Esophagus (tissue), 2 donors: ENCODE results near the gene C14orf119. TPM values are rescaled to one million over a fixed set of nuclear protein-coding genes. Genes with fewer than 3 reads are reported as not detected.
A peak's percentile ranks its signal among the peaks of the same experiment; 100 is the strongest.

ENCODE experiments used
- H3K27ac ChIP-seq, 2 donors: one replicate each; pipeline ENCODE4 v1.5.1; 2013; ENCODE audit warnings: low read depth in 2 of 2, mild to moderate bottlenecking in 2 of 2, inconsistent platforms in 1 of 2, low read length in 1 of 2, moderate library complexity in 1 of 2
- H3K27me3 ChIP-seq, 2 donors: one replicate each; pipeline ENCODE4 v1.6.1; 2013; ENCODE audit warnings: low read length in 2 of 2, control low read depth in 1 of 2, mild to moderate bottlenecking in 1 of 2; ENCODE audit not compliant: insufficient read depth in 2 of 2, control insufficient read depth in 1 of 2
- H3K36me3 ChIP-seq, 2 donors: one replicate each; pipeline ENCODE4 v1.6.1; 2013; ENCODE audit warnings: low read length in 1 of 2; ENCODE audit not compliant: control insufficient read depth in 2 of 2, insufficient read depth in 2 of 2
- H3K4me1 ChIP-seq, 2 donors: one replicate each; pipeline ENCODE4 v1.6.1; 2013; ENCODE audit warnings: low read length in 1 of 2; ENCODE audit not compliant: control insufficient read depth in 2 of 2, insufficient read depth in 2 of 2
- H3K4me3 ChIP-seq, 2 donors: one replicate each; pipeline ENCODE4 v1.5.1; 2013; ENCODE audit warnings: low read length in 2 of 2, mild to moderate bottlenecking in 2 of 2, low read depth in 1 of 2, moderate library complexity in 1 of 2
- H3K9me3 ChIP-seq, 2 donors: one replicate each; pipeline ENCODE4 v1.6.1; 2013; ENCODE audit warnings: mild to moderate bottlenecking in 2 of 2, low read depth in 1 of 2, low read length in 1 of 2, moderate library complexity in 1 of 2; ENCODE audit not compliant: control insufficient read depth in 2 of 2, insufficient read depth in 1 of 2
- WGBS, 2 donors: extraction: QIAGEN DNeasy Blood & Tissue Kit; methylation state at CpG; one replicate each; pipeline ENCODE4 v1.1.7; 2013; 5-methylcytosine and 5-hydroxymethylcytosine counted together
- polyA plus RNA-seq, 2 donors: library from polyadenylated mRNA; stranded (reverse); fragments of 200-250 nt; gene quantifications; one replicate each; pipeline ENCODE4 v1.2.3, GENCODE V29; 2013
- donor health status: healthy with polysubstance abuse.
- donor health status: Bipolar disorder and iron deficiency.

C14orf119 gene
- polyA plus RNA-seq, 2 donors = 14.9 to 38.4 TPM

DNA sequence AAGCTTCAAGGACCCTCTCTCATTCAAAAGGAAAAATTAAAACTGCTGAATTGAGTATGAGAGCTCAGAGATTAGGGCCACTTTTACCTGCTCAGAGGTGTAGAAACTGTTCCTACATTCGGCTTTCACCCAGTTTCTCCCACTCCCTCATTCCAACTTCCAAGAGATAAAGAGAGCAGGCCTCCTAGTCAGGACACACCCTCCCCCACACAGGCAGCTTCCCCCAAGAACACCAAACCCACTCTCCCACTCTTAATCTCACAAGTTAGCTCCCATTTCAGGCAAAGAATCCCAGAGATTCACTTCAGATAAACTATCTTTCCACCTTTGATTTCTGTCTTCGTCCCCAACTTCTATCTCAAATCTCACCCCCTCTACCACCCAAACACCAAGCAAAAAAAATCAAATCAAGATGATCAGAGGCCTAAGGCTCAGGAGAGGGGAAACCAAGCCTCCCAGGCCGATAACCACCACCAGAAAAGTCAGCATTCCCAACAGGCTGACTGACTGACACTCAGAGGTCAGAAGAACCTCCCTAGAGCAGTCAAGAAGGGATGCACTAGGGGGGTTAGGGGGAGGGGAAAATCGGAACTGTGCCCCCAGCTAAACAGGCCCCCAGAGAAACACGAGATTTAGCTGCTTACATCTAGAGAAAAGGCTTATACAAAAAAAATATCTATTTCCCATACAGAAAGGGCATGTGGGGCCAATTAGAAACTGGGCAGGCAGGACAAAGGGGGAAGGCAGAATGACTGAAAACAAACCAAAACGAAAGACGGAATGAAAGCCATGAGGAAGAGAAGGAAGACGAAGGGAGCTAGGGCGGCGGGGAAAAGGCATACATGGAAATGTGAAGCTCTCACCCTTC, 24.8 kb upstream of the C14orf119 start:
- Histone ChIP-seq H3K9me3 (no peaks in the 10 kb centered on the region), H3K4me1 (peaks cover 0 to 5% of the 10 kb centered on the region in 2 donors), H3K4me3 (peak overlapping the region; percentile 29 to 81), H3K27me3 (no peaks in the 10 kb centered on the region), H3K36me3 (peaks cover 16 to 20% of the 10 kb centered on the region in 2 donors), H3K27ac (peak overlapping the region; percentile 17 to 50)
- WGBS, 2 donors = 10 to 13% methylated on average over 10 of the region's 10 CpGs

DNA sequence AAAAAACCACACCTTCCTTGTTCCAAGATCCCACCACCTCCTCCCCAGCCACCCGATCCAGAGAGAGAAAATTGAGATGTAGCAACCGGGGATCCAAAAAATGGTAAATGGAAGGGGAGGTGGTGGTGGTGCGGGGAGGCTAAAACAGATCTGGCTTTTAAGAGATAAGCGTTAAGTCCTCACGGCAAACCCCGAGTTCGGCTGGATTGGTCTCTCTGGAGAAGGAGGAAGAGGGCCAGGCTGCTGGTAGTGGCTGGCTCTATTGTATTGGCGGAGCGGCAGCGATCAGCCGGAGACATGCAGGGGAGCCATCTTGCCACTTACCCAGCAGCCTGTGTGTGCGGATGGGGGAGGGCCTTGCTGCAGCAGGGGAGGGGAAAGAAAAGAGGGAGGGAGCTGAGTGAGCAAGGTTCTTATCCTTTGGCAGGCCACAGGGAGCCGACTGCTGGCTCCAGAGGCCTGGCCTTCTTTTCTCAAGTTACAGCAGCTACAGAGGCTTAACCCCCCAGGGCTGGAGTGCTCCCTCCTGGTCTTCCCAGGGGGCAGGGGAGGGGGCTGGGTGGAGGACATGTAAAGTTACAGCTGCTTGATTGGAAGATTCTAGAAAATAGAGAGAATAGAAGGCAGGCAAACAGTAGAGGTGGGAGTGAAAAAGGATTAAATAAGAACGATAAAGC, 23.9 kb upstream of the C14orf119 start:
- Histone ChIP-seq H3K4me1 (peaks cover 0 to 5% of the 10 kb centered on the region in 2 donors), H3K4me3 (peak overlapping the region; percentile 66 to 81), H3K9me3 (no peaks in the 10 kb centered on the region), H3K27me3 (no peaks in the 10 kb centered on the region), H3K27ac (peak overlapping the region; percentile 88 to 93), H3K36me3 (peaks cover 12 to 23% of the 10 kb centered on the region in 2 donors)
- WGBS, 2 donors = 1% methylated on average over 14 of the region's 14 CpGs

DNA sequence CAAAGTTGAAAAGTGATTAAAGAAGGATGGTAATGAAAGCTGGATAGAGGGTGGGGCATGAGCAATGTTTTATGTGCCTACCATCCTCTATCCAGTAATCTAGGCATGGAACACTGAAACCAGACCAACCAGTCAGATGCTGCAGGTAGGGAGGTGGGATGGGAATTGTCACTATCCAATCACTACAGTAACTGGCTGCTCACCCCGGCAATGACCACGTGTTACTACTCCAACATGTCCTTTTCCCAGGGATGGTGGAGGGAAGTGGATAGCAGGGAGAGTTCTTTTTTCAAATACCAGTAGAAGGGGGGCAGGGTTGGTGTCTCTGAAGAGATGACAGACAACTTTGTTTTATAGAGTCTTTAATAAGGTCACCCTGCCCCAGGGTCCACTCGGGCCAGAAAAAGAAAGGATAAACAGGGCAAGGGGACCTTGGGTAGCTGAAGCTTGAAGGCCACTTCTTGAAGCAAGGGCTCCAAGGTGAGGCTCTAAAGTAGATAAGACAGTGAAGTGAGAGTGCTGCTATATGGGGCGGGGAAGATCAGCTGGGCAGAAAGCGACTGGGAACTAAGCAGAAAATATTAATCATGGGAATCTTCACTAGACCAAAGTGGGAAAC, 23.3 kb upstream of the C14orf119 start:
- Histone ChIP-seq H3K27me3 (no peaks in the 10 kb centered on the region), H3K27ac (peak overlapping the region; percentile 81 to 88), H3K4me3 (peak overlapping the region in 1 of 2 donors; percentile 81), H3K36me3 (peaks cover 9 to 18% of the 10 kb centered on the region in 2 donors), H3K4me1 (peaks cover 0 to 5% of the 10 kb centered on the region in 2 donors), H3K9me3 (no peaks in the 10 kb centered on the region)
- WGBS, 2 donors = 35 to 44% methylated on average over 5 of the region's 5 CpGs

DNA sequence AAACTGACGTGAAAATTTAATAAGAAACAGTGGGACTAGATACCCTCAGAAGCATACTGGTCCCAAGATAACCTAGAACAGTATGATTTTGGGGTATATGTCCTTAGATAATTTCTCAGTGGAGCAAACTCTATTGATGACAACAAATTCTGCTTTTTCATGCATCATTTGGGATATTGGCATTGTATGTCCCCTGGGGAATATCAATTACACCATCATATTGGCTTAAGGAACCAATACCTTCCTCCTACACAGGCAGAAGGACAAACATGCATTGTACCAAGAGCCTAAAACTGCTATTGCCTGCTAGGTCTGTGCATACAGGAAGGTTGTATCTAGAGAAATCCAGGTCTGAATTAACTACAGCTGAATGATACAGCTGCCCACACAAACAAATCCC, 20.4 kb upstream of the C14orf119 start:
- Histone ChIP-seq H3K9me3 (no peaks in the 10 kb centered on the region), H3K27me3 (no peaks in the 10 kb centered on the region), H3K27ac (no peak overlapping the region), H3K4me1 (peaks cover 0 to 5% of the 10 kb centered on the region in 2 donors), H3K4me3 (no peak overlapping the region), H3K36me3 (peaks cover 5 to 21% of the 10 kb centered on the region in 2 donors)
- 92 to 100% methylated on average over 1 of the region's 1 CpG for WGBS, 2 donors

DNA sequence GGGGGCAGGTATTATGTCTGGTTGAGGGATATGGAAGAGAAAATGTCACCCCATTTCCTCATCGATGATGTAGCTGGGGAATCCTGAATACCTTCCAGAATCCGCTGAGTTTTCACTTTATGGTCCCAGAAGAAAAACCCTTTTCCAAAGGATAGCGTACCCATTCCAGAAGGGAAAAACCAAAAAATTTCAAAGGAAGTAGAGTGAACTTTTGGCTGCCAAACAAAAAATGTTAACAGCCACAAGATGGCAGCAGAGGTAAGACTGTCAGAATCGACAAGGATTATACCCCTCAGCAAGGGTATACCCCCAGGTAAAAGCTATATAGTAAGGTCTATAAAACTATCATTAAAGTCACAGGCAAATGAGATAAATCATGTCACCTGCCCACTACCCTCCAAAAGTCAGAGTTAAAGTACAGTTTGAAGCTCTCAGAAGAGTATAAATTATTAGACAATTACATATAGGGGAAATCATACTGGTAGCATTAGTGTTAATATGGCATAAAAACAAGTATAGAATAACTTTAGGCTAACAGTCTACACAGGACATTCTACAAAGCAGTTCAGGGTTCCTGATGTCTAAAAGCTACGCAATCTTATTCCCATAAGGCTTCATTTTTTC, 18.4 kb upstream of the C14orf119 start:
- H3K4me1 ChIP-seq = peaks cover 0 to 4% of the 10 kb centered on the region in 2 donors
- 61 to 62% methylated on average over 5 of the region's 5 CpGs for WGBS, 2 donors

DNA sequence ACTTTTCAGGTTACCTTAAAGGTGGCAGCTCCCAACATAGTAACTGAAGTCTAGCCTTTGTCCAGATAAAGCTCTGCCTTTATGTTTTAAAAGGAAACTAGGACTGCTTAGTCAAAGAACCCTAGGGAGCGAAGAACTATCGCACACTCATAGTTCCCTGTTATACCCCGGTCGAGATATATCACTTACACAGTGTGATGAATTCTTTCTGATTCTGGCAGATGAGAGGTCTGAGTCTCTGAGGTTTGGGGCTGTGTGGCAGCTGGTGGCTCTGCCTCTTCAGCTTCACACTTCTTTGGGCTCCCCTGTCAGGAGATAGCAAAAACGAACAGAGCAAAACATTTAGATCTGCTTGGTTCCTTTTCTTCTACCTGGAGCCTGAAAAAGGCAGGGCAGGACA, 17.3 kb upstream of the C14orf119 start:
- 83 to 88% methylated on average over 5 of the region's 5 CpGs for WGBS, 2 donors
- Histone ChIP-seq H3K4me1 (no peaks in the 10 kb centered on the region), H3K4me3 (no peak overlapping the region), H3K9me3 (no peaks in the 10 kb centered on the region), H3K27ac (peak overlapping the region; percentile 62 to 74), H3K36me3 (peaks cover 15 to 36% of the 10 kb centered on the region in 2 donors), H3K27me3 (no peaks in the 10 kb centered on the region)

More for the DNA sequence above, 18.4 kb upstream of the C14orf119 start:
- no peaks in the 10 kb centered on the region for H3K9me3 ChIP-seq
- no peak overlapping the region for H3K27ac ChIP-seq
- H3K4me3 ChIP-seq = no peak overlapping the region
- H3K27me3 ChIP-seq = no peaks in the 10 kb centered on the region
- H3K36me3 ChIP-seq = peaks cover 15 to 33% of the 10 kb centered on the region in 2 donors

DNA sequence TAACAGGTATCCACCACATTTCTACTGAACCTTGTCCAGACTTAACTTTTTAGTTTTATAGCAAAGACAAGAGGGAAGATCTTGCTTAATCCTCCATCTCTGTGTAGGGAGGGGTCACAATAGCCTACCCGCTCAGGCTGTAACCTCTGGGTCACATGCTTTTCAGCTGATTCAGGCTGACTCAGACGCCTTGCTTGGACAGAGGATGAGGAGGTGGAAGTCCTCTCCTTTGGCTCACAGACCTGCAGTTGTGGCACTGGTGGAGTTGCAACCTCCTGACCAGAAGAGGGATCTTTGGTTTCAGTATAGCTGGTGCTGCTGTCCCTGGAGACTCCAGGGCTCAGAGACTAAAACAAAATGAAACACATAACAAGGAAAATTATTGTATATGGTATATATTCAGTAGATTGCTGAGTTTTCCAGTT, 16.6 kb upstream of the C14orf119 start:
- H3K36me3 ChIP-seq = peaks cover 15 to 36% of the 10 kb centered on the region in 2 donors

DNA sequence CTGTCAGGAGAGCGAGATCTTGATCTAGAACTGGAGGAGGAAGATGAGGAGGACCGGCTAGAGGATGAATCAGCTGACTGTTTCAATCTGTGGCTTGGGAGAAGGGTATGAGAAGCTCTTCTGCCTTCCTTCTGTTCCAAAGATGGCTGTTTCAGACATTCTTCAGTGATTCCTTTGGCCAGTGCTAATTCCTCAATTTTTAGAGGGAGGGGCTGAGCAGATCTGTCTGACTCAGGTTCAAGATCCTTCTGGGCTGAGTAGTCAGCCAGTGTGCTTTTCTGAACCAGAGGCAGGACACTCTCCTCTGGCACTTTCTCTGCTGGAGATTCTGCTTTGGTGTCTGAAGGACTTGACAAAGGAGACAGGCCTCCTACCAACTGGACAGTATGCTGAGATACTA, 15.6 kb upstream of the C14orf119 start:
- 84 to 88% methylated on average over 2 of the region's 2 CpGs for WGBS, 2 donors
- Histone ChIP-seq H3K27ac (peak overlapping the region; percentile 2 to 42), H3K4me1 (no peaks in the 10 kb centered on the region), H3K36me3 (peaks cover 15 to 36% of the 10 kb centered on the region in 2 donors), H3K4me3 (no peak overlapping the region), H3K27me3 (no peaks in the 10 kb centered on the region), H3K9me3 (no peaks in the 10 kb centered on the region)

More for the DNA sequence above, 16.6 kb upstream of the C14orf119 start:
- Histone ChIP-seq H3K4me3 (no peak overlapping the region), H3K27ac (peak overlapping the region; percentile 28 to 51), H3K4me1 (no peaks in the 10 kb centered on the region), H3K9me3 (no peaks in the 10 kb centered on the region), H3K27me3 (no peaks in the 10 kb centered on the region)
- 16 to 34% methylated on average over 2 of the region's 2 CpGs for WGBS, 2 donors

DNA sequence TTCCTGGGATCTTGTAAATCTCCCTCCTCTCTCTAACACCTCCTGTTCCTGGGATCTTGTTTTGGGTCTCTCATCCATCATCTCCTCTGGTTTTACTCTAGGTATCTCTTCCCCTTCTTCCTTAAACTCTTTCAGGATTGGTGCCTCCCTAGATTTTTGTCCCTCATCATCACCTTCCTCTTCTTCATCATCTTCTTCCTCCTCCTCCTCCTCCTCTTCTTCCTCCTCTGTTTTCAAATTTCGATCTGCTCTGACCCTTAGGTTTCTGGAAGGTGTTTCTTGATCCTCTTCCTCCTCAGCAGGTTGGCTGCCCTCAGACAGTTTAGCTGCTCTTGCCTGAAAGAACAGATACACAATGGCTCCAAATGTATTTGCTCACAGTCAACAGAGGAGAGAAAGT, 14.8 kb upstream of the C14orf119 start:
- Histone ChIP-seq H3K4me1 (no peaks in the 10 kb centered on the region), H3K9me3 (no peaks in the 10 kb centered on the region)

More for the DNA sequence above, 14.8 kb upstream of the C14orf119 start:
- Histone ChIP-seq H3K4me3 (no peak overlapping the region), H3K27me3 (no peaks in the 10 kb centered on the region), H3K27ac (no peak overlapping the region), H3K36me3 (peaks cover 15 to 36% of the 10 kb centered on the region in 2 donors)
- 75 to 84% methylated on average over 1 of the region's 1 CpG for WGBS, 2 donors
